GM12878 (cell line): ENCODE results near the gene CD300H. TPM values are rescaled to one million over a fixed set of nuclear protein-coding genes. Genes with fewer than 3 reads are reported as not detected.

ENCODE experiments used
- ATAC-seq: fragments of 200-7000 bp; cut with Tn5 transposase; 3 replicates; pipeline ENCODE4 v1.9.1; 2020; ENCODE audit warnings: mild to moderate bottlenecking, moderate library complexity
- BruUV-seq: library from RNA; stranded (reverse); fragments of 400-500 nt; replicated peaks from 2 replicates; lab custom pipeline; 2021; lab: Mats Ljungman, UMichigan
- CTCF ChIA-PET: fragments of 300-600 bp; sonication (Branson Sonifier 250); formaldehyde crosslinking; extraction: SDS; loops from one replicate; lab custom pipeline; 2021; ENCODE audit warnings: inconsistent platforms; lab: Yijun Ruan, JAX
- POLR2A ChIA-PET: fragments of 350-600 bp; formaldehyde crosslinking; extraction: SDS; loops from one replicate; lab custom pipeline; 2021; ENCODE audit warnings: inconsistent platforms; lab: Charles Lee
- RAD21 ChIA-PET: fragments of 300-600 bp; sonication (Branson Sonifier 250); formaldehyde crosslinking; loops from one replicate; lab custom pipeline; 2023; ENCODE audit warnings: antibody characterized with exemption; ENCODE audit not compliant: unreplicated experiment; lab: Charles Lee
- SMC1A ChIA-PET: fragments of 300-600 bp; sonication (Branson Sonifier 250); formaldehyde crosslinking; loops from one replicate; lab custom pipeline; 2023; ENCODE audit not compliant: unreplicated experiment, uncharacterized antibody; lab: Charles Lee
- DNase-seq: peaks from one replicate; pipeline ENCODE4 v3.0.0-alpha.2; 2011; ENCODE audit warnings: low read depth, low spot score
- FAIRE-seq: peaks from 3 replicates; lab custom pipeline; 2011; peaks lifted over from hg19 to GRCh38; lab: Jason Lieb, UNC
- H2AFZ ChIP-seq: 2 replicates; pipeline ENCODE4 v1.6.0; 2011; ENCODE audit warnings: low read depth, low read length, control low read depth; ENCODE audit not compliant: control insufficient read depth
- H3K27ac ChIP-seq: 2 replicates; pipeline ENCODE4 v1.5.1; 2011; ENCODE audit warnings: control low read depth; ENCODE audit not compliant: control insufficient read depth, insufficient read depth
- H3K27me3 ChIP-seq, 2 experiments: replicated peaks in 1 of 2; 2 replicates each; pipeline versions ENCODE4 v1.6.0 to v1.6.1; 2011; ENCODE audit warnings: low read length in 1 of 2; ENCODE audit not compliant: control insufficient read depth in 2 of 2, insufficient read depth in 2 of 2
- H3K36me3 ChIP-seq, 2 experiments: 2 replicates each; pipeline ENCODE4 v1.5.1; 2011; ENCODE audit warnings: low read length in 1 of 2; ENCODE audit not compliant: control insufficient read depth in 2 of 2, insufficient read depth in 2 of 2
- H3K4me1 ChIP-seq: 2 replicates; pipeline ENCODE4 v1.6.1; 2011; ENCODE audit warnings: mild to moderate bottlenecking, low read length, moderate library complexity, mixed read lengths; ENCODE audit not compliant: control insufficient read depth, insufficient read depth
- H3K4me2 ChIP-seq: 2 replicates; pipeline ENCODE4 v1.6.0; 2011; ENCODE audit warnings: control low read depth; ENCODE audit not compliant: control insufficient read depth, insufficient read depth
- H3K4me3 ChIP-seq: fragments of 200-600 bp; sonication (generic); 2 replicates; pipeline ENCODE4 v1.5.1; 2016
- H3K79me2 ChIP-seq: 2 replicates; pipeline ENCODE4 v1.6.0; 2011; ENCODE audit warnings: low read length; ENCODE audit not compliant: control insufficient read depth, insufficient read depth
- H3K9ac ChIP-seq: 2 replicates; pipeline ENCODE4 v1.8.0; 2011; ENCODE audit warnings: low read length, control low read depth, mixed read lengths; ENCODE audit not compliant: control insufficient read depth, insufficient read depth
- H3K9me3 ChIP-seq: replicated peaks from 3 replicates; pipeline ENCODE4 v1.5.1; 2011; ENCODE audit warnings: mild to moderate bottlenecking, low read length; ENCODE audit not compliant: control insufficient read depth, insufficient read depth
- H4K20me1 ChIP-seq: 2 replicates; pipeline ENCODE4 v1.6.0; 2011; ENCODE audit not compliant: control insufficient read depth, insufficient read depth
- CHD1 ChIP-seq: IDR thresholded peaks from 2 replicates; pipeline ENCODE4 v1.6.1; 2012; ENCODE audit warnings: low read depth, low read length, improper control_type of control experiment
- ESRRA ChIP-seq: IDR thresholded peaks from 2 replicates; pipeline ENCODE4 v1.6.1; 2012; ENCODE audit warnings: mild to moderate bottlenecking, low read length, improper control_type of control experiment
- MAX ChIP-seq: IDR thresholded peaks from 2 replicates; pipeline ENCODE4 v1.6.1; 2012; ENCODE audit warnings: low read depth, low read length, improper control_type of control experiment
- NBN ChIP-seq: fragments of 450-650 bp; IDR thresholded peaks from 2 replicates; pipeline ENCODE4 v1.6.1; 2016
- RELB ChIP-seq: fragments of 450-650 bp; IDR thresholded peaks from 2 replicates; pipeline ENCODE4 v1.6.1; 2017; ENCODE audit warnings: low read depth, mild to moderate bottlenecking, moderate library complexity
- SMAD1 ChIP-seq: fragments of 450-650 bp; IDR thresholded peaks from 2 replicates; pipeline ENCODE4 v1.6.1; 2018; ENCODE audit warnings: mild to moderate bottlenecking, low read depth; ENCODE audit not compliant: partially characterized antibody
- TARDBP ChIP-seq: IDR thresholded peaks from 2 replicates; pipeline ENCODE4 v1.6.1; 2016; ENCODE audit warnings: borderline replicate concordance
- USF1 ChIP-seq: IDR thresholded peaks from 2 replicates; pipeline ENCODE4 v1.6.1; 2011; ENCODE audit warnings: borderline replicate concordance, low read depth, mild to moderate bottlenecking, moderate library complexity, mixed read lengths, low read length; ENCODE audit not compliant: insufficient read depth; ENCODE audit errors: extremely low read length
- USF2 ChIP-seq: IDR thresholded peaks from 2 replicates; pipeline ENCODE4 v1.6.1; 2011; ENCODE audit warnings: low read depth, low read length, improper control_type of control experiment, borderline replicate concordance
- YY1 ChIP-seq: IDR thresholded peaks from 2 replicates; pipeline ENCODE4 v1.6.1; 2011; ENCODE audit warnings: low read depth, mild to moderate bottlenecking, low read length
- ZNF274 ChIP-seq: IDR thresholded peaks from one replicate; pipeline ENCODE4 v1.8.0; 2011; ENCODE audit not compliant: insufficient read length, insufficient read depth
- WGBS: methylation state at CpG from one replicate; pipeline ENCODE4 v1.1.6; 2016; ENCODE audit warnings: low lambda C conversion rate; ENCODE audit not compliant: insufficient replicate concordance, insufficient coverage; ENCODE audit errors: missing lambda C conversion rate; 5-methylcytosine and 5-hydroxymethylcytosine counted together
- in situ Hi-C: fragments of 300-500 bp; cut with MboI; formaldehyde crosslinking; loops from 9 replicates; pipeline ENCODE4 v1.14.3; 2018; ENCODE audit warnings: mixed read lengths
- intact Hi-C: fragments of 100-400 bp; cut with micrococcal nuclease; formaldehyde crosslinking; loops from one replicate; pipeline ENCODE4 v1.14.2; 2022; ENCODE audit not compliant: unreplicated experiment
- polyA plus RNA-seq, 11 experiments: library from polyadenylated mRNA; depleted of rRNA in 4 of 11; unstranded in 6 of 11; stranded (reverse) in 5 of 11; fragments of >200 nt; fragmentation: Nextera tagmentation in 4 of 11; fragmentation: Illumina TruSeq in 1 of 11; extraction: Ambion mirVana in 4 of 11; extraction: Trizol in 1 of 11; gene quantifications; 1 replicate in 1 of 11; 2 replicates in 10 of 11; pipeline versions ENCODE4 v1.2.1 to v1.2.3, GENCODE V29; 2011 to 2016; ENCODE audit warnings: inconsistent platforms in 2 of 11, missing spikeins in 2 of 11, low read depth in 1 of 11
- total RNA-seq, 4 experiments: library from RNA; depleted of rRNA in 3 of 4; stranded (reverse); fragments of >200 nt in 3 of 4; fragmentation: Illumina TruSeq in 1 of 4; extraction: Trizol in 1 of 4; gene quantifications; 2 replicates each; pipeline versions ENCODE4 v1.2.1 to v1.2.3, GENCODE V29; 2013 to 2021

The CD300H gene
- total and polyA plus RNA-seq, 10 of the 15 experiments (the other 5 are each of a cell fraction or from before 2014, with no cell fraction given): not detected

- intact Hi-C loops (no loop called here), in situ Hi-C loops (loop anchor here (10.0 kb wide), 1 partner anchor 59 kb away; no protein-coding TSS in a partner anchor)
- Histone ChIP-seq H3K4me2 (no peak overlapping the region), H4K20me1 (no peaks in the 10 kb centered on the region), H2AFZ (no peak overlapping the region), H3K4me3 (no peak overlapping the region), H3K4me1 (peaks cover 14% of the 10 kb centered on the region; the same call in 1 of the 2 replicates), H3K27me3 (no peaks in the 10 kb centered on the region), H3K9ac (no peak overlapping the region), H3K9me3 (peaks cover 10% of the 10 kb centered on the region), H3K27ac (no peak overlapping the region), H3K79me2 (no peaks in the 10 kb centered on the region), H3K36me3 (no peaks in the 10 kb centered on the region)
- ChIA-PET CTCF (interaction anchor here (0.6 to 1.2 kb wide), 2 partner anchors 16 to 872 kb away, joined by 3 read pairs; no protein-coding TSS in a partner anchor), POLR2A (interaction anchor here (0.7 to 1.1 kb wide), 3 partner anchors 12 to 146 kb away, joined by 3 to 5 read pairs (median 3); no protein-coding TSS in a partner anchor), SMC1A (interaction anchor here (0.8 to 1.1 kb wide), 2 partner anchors 13 to 96 kb away, joined by 3 read pairs; no protein-coding TSS in a partner anchor), RAD21 (interaction anchor here (1.3 kb wide), 1 partner anchor 11 kb away, joined by 3 read pairs; no protein-coding TSS in a partner anchor)
- FAIRE-seq (no peak), ATAC-seq (no peak), DNase-seq (no peak)
- 33% methylated on average over 4 of the region's 4 CpGs for WGBS
- TF ChIP-seq NBN: no peak
- TF ChIP-seq ZNF274: no peak
- no peak for TF ChIP-seq MAX
- TF ChIP-seq CHD1: no peak
- no peak for TF ChIP-seq TARDBP
- no TSS peak for BruUV-seq
Measured at GRCh38 chr17:74515941-74516340, 51.4 kb downstream of the CD300H start.

GRCh38 chr17:74514632-74515334, 52.5 kb downstream of the CD300H start:
- Histone ChIP-seq H3K79me2 (no peaks in the 10 kb centered on the region), H3K27me3 (no peaks in the 10 kb centered on the region), H3K27ac (no peak overlapping the region), H3K36me3 (no peaks in the 10 kb centered on the region), H3K9me3 (peaks cover 10% of the 10 kb centered on the region), H3K4me2 (no peak overlapping the region), H3K4me3 (no peak overlapping the region), H2AFZ (no peak overlapping the region), H3K9ac (no peak overlapping the region), H4K20me1 (no peaks in the 10 kb centered on the region), H3K4me1 (0 out of 2 replicates have a peak, but pooled peaks cover 7% of the 10 kb centered on the region)
- intact Hi-C loops (no loop called here), in situ Hi-C loops (loop anchor here (10.0 kb wide), 1 partner anchor 60 kb away; no protein-coding TSS in a partner anchor)
- POLR2A ChIA-PET: no interaction called here
- RAD21 ChIA-PET: no interaction called here
- CTCF ChIA-PET: no interaction called here
- FAIRE-seq (no peak), ATAC-seq (no peak), DNase-seq (no peak)
- no TSS peak for BruUV-seq
- 71% methylated on average over 10 of the region's 10 CpGs for WGBS
- SMC1A ChIA-PET: interaction anchor here (1.1 kb wide), 1 partner anchor 14 kb away, joined by 3 read pairs; no protein-coding TSS in a partner anchor
- no peak for TF ChIP-seq ESRRA
- TF ChIP-seq RELB: peak; percentile 15; the same call in 1 of the 2 replicates
- TF ChIP-seq USF2: peak; percentile 72
- TF ChIP-seq NBN: peak; percentile 41
- 0 out of 2 replicates have a peak, but pooled peaks have one; percentile 5 for TF ChIP-seq YY1
- TF ChIP-seq SMAD1: no peak
- peak; percentile 89 for TF ChIP-seq USF1
